WTC11 (cell line): Measurements from ENCODE around the gene TCTN1. TPM values are rescaled to one million over a fixed set of nuclear protein-coding genes. Genes with fewer than 3 reads are reported as not detected.

Experiments
- ATAC-seq: fragments of 200-7000 bp; cut with Tn5 transposase; 2 replicates; pipeline ENCODE4 v1.10.0; 2021; ENCODE audit warnings: mild to moderate bottlenecking, moderate library complexity
- CTCF ChIA-PET: fragments of 300-600 bp; sonication (Branson Sonifier 250); formaldehyde crosslinking; loops from one replicate; lab custom pipeline; 2021; ENCODE audit warnings: antibody characterized with exemption; lab: Charles Lee
- POLR2A ChIA-PET: fragments of 350-600 bp; sonication (Branson Sonifier 250); formaldehyde crosslinking; loops from one replicate; lab custom pipeline; 2021; ENCODE audit warnings: antibody characterized with exemption; lab: Charles Lee
- DNase-seq: peaks from one replicate; pipeline ENCODE4 v3.0.0; 2021; ENCODE audit warnings: low spot score
- H3K27ac Mint-ChIP-seq: 2 replicates; pipeline ENCODE4 v1.8.0; 2021; ENCODE audit warnings: mixed read lengths
- H3K27me3 Mint-ChIP-seq: 2 replicates; pipeline ENCODE4 v1.8.0; 2021; ENCODE audit warnings: low read depth, mild to moderate bottlenecking, moderate library complexity, mixed read lengths
- H3K36me3 Mint-ChIP-seq: 2 replicates; pipeline ENCODE4 v1.8.0; 2021; ENCODE audit warnings: mixed read lengths
- H3K4me1 Mint-ChIP-seq: 2 replicates; pipeline ENCODE4 v1.8.0; 2022; ENCODE audit warnings: mixed read lengths
- H3K4me3 Mint-ChIP-seq: 2 replicates; pipeline ENCODE4 v1.8.0; 2021; ENCODE audit warnings: mild to moderate bottlenecking, moderate library complexity, mixed read lengths
- H3K9me3 Mint-ChIP-seq: 2 replicates; pipeline ENCODE4 v1.8.0; 2021; ENCODE audit warnings: mixed read lengths
- AR ChIP-seq: fragments of 250-450 bp; sonication (Bioruptor Pico); IDR thresholded peaks from 2 replicates; pipeline ENCODE4 v1.9.0; 2021; ENCODE audit warnings: mild to moderate bottlenecking
- ATF1 ChIP-seq: sonication (generic); formaldehyde crosslinking; IDR thresholded peaks from 2 replicates; pipeline ENCODE4 v1.8.1; 2023; ENCODE audit warnings: mild to moderate bottlenecking, moderate library complexity, missing genetic modification reagents
- E2F4 ChIP-seq: sonication (generic); formaldehyde crosslinking; IDR thresholded peaks from 2 replicates; pipeline ENCODE4 v1.8.1; 2022; ENCODE audit warnings: low read depth, mild to moderate bottlenecking, moderate library complexity, missing genetic modification reagents, borderline replicate concordance
- E2F5 ChIP-seq: sonication (generic); formaldehyde crosslinking; IDR thresholded peaks from 2 replicates; pipeline ENCODE4 v1.8.1; 2022; ENCODE audit warnings: mild to moderate bottlenecking, moderate library complexity, missing genetic modification reagents
- ERG ChIP-seq: fragments of 250-450 bp; sonication (Bioruptor Pico); IDR thresholded peaks from 2 replicates; pipeline ENCODE4 v1.8.0; 2021; ENCODE audit warnings: mild to moderate bottlenecking
- FOXJ3 ChIP-seq: sonication (generic); formaldehyde crosslinking; IDR thresholded peaks from 2 replicates; pipeline ENCODE4 v1.9.0; 2021; ENCODE audit warnings: missing genetic modification reagents, mild to moderate bottlenecking, borderline replicate concordance
- GRHL2 ChIP-seq: fragments of 250-450 bp; sonication (Bioruptor Pico); IDR thresholded peaks from 2 replicates; pipeline ENCODE4 v1.8.0; 2022; ENCODE audit warnings: mild to moderate bottlenecking, moderate library complexity; ENCODE audit not compliant: insufficient replicate concordance, severe bottlenecking
- IRF2 ChIP-seq: sonication (generic); formaldehyde crosslinking; IDR thresholded peaks from 2 replicates; pipeline ENCODE4 v1.8.0; 2022; ENCODE audit warnings: low read depth, missing genetic modification reagents, borderline replicate concordance
- KAT7 ChIP-seq: sonication (generic); formaldehyde crosslinking; IDR thresholded peaks from 2 replicates; pipeline ENCODE4 v1.8.1; 2023; ENCODE audit warnings: missing genetic modification reagents, mild to moderate bottlenecking, borderline replicate concordance
- NFE2L1 ChIP-seq: sonication (generic); formaldehyde crosslinking; IDR thresholded peaks from 2 replicates; pipeline ENCODE4 v1.8.1; 2023; ENCODE audit warnings: missing genetic modification reagents
- OVOL2 ChIP-seq: fragments of 250-450 bp; sonication (Bioruptor Pico); IDR thresholded peaks from 2 replicates; pipeline ENCODE4 v1.9.0; 2021; ENCODE audit warnings: mild to moderate bottlenecking, borderline replicate concordance
- RORB ChIP-seq: fragments of 250-450 bp; sonication (Bioruptor Pico); IDR thresholded peaks from 2 replicates; pipeline ENCODE4 v1.9.0; 2021; ENCODE audit warnings: mild to moderate bottlenecking
- SMAD3 ChIP-seq: sonication (generic); formaldehyde crosslinking; IDR thresholded peaks from 2 replicates; pipeline ENCODE4 v1.8.0; 2022; ENCODE audit warnings: missing genetic modification reagents, mild to moderate bottlenecking, borderline replicate concordance
- STAT6 ChIP-seq: sonication (generic); formaldehyde crosslinking; conservative IDR thresholded peaks from 2 replicates; pipeline ENCODE4 v1.8.1; 2023; ENCODE audit warnings: mild to moderate bottlenecking, low read depth, missing genetic modification reagents, moderate library complexity
- USF1 ChIP-seq: sonication (generic); formaldehyde crosslinking; IDR thresholded peaks from 2 replicates; pipeline ENCODE4 v1.8.0; 2022; ENCODE audit warnings: mild to moderate bottlenecking, missing genetic modification reagents
- ZBTB21 ChIP-seq: sonication (generic); formaldehyde crosslinking; IDR thresholded peaks from 2 replicates; pipeline ENCODE4 v1.8.1; 2023; ENCODE audit warnings: mild to moderate bottlenecking, missing genetic modification reagents, borderline replicate concordance
- ZBTB43 ChIP-seq: sonication (generic); formaldehyde crosslinking; IDR thresholded peaks from 2 replicates; pipeline ENCODE4 v1.8.1; 2023; ENCODE audit warnings: mild to moderate bottlenecking, missing genetic modification reagents
- ZMAT4 ChIP-seq: fragments of 250-450 bp; sonication (Bioruptor Pico); IDR thresholded peaks from 2 replicates; pipeline ENCODE4 v1.9.0; 2021; ENCODE audit warnings: mild to moderate bottlenecking
- ZNF121 ChIP-seq: sonication (generic); formaldehyde crosslinking; IDR thresholded peaks from 2 replicates; pipeline ENCODE4 v1.8.0; 2023; ENCODE audit warnings: missing genetic modification reagents
- ZNF263 ChIP-seq: sonication (generic); formaldehyde crosslinking; IDR thresholded peaks from 2 replicates; pipeline ENCODE4 v1.8.1; 2022; ENCODE audit warnings: low read depth, mild to moderate bottlenecking, moderate library complexity, missing genetic modification reagents
- ZNF317 ChIP-seq: sonication (generic); formaldehyde crosslinking; IDR thresholded peaks from 2 replicates; pipeline ENCODE4 v1.8.1; 2023; ENCODE audit warnings: low read depth, mild to moderate bottlenecking, moderate library complexity, missing genetic modification reagents, borderline replicate concordance
- ZNF423 ChIP-seq: fragments of 250-450 bp; sonication (Bioruptor Pico); IDR thresholded peaks from 2 replicates; pipeline ENCODE4 v2.1.2; 2022; ENCODE audit warnings: mild to moderate bottlenecking, moderate library complexity
- total RNA-seq: library from RNA; stranded (reverse); gene quantifications from 3 replicates; pipeline ENCODE4 v1.2.3, GENCODE V29; 2021

TCTN1 gene
- total RNA-seq, 1 experiment from 2014 or later, result 10.3 TPM

GRCh38 chr12:110658878-110659277 is 44.9 kb downstream of the TCTN1 start:
- no peaks in the 10 kb centered on the region; the same call in 1 of the 2 replicates for H3K36me3 Mint-ChIP-seq
- no peak overlapping the region for H3K27ac Mint-ChIP-seq
- TF ChIP-seq ZNF263 (CRISPR knock-in tag) (no peak), ZNF317 (CRISPR knock-in tag) (no peak), STAT6 (no peak), AR (CRISPR knock-in tag) (no peak), E2F5 (CRISPR knock-in tag) (no peak), FOXJ3 (CRISPR knock-in tag) (no peak), ZNF423 (CRISPR knock-in tag) (no peak), USF1 (CRISPR knock-in tag) (no peak), ZBTB21 (no peak), KAT7 (CRISPR knock-in tag) (no peak), GRHL2 (CRISPR knock-in tag) (no peak), IRF2 (CRISPR knock-in tag) (no peak), ERG (CRISPR knock-in tag) (no peak)
- CTCF ChIA-PET, result no interaction called here
- ATAC-seq (no peak), DNase-seq (no peak)
- peaks cover 10% of the 10 kb centered on the region for H3K4me1 Mint-ChIP-seq
- no peaks in the 10 kb centered on the region for H3K9me3 Mint-ChIP-seq
- POLR2A ChIA-PET, result no interaction called here
- H3K4me3 Mint-ChIP-seq, result no peak overlapping the region
- H3K27me3 Mint-ChIP-seq, result no peaks in the 10 kb centered on the region

GRCh38 chr12:110661337-110661972 is 47.5 kb downstream of the TCTN1 start:
- DNase-seq (no peak), ATAC-seq (no peak; the same call in 1 of the 2 replicates)
- CTCF ChIA-PET, result interaction anchor here (0.5 kb wide), 1 partner anchor 45 kb away, joined by 3 read pairs; no protein-coding TSS in a partner anchor
- POLR2A ChIA-PET, result no interaction called here
- Mint-ChIP-seq H3K9me3 (peaks cover 8% of the 10 kb centered on the region), H3K4me3 (no peak overlapping the region), H3K36me3 (peaks cover 3% of the 10 kb centered on the region; the same call in 1 of the 2 replicates), H3K4me1 (no peaks in the 10 kb centered on the region; the same call in 1 of the 2 replicates), H3K27me3 (no peaks in the 10 kb centered on the region), H3K27ac (no peak overlapping the region)
- TF ChIP-seq ZNF423 (CRISPR knock-in tag), result no peak
- no peak for TF ChIP-seq RORB (CRISPR knock-in tag)
- no peak for TF ChIP-seq OVOL2 (CRISPR knock-in tag)
- no peak for TF ChIP-seq ZNF263 (CRISPR knock-in tag)
- TF ChIP-seq NFE2L1, result no peak
- no peak for TF ChIP-seq E2F4 (CRISPR knock-in tag)
- TF ChIP-seq ZMAT4 (CRISPR knock-in tag), result no peak
- TF ChIP-seq SMAD3 (CRISPR knock-in tag), result no peak
- no peak for TF ChIP-seq ZNF121 (CRISPR knock-in tag)
- TF ChIP-seq ZBTB43 (CRISPR knock-in tag), result no peak
- TF ChIP-seq ATF1 (CRISPR knock-in tag), result no peak
